Stimulated activated CD4-positive, alpha-beta T cell treated with anti-CD3 and anti-CD28 coated beads, Interleukin-12 subunit alpha, Interleukin-12 subunit beta, amount 100 ng/mL, for 4 hours (primary cell): ENCODE data around the gene EML1.

Source experiments
- DNase-seq: peaks from one replicate; pipeline ENCODE4 v3.0.0-alpha.2; 2020

The EML1 gene

DNA sequence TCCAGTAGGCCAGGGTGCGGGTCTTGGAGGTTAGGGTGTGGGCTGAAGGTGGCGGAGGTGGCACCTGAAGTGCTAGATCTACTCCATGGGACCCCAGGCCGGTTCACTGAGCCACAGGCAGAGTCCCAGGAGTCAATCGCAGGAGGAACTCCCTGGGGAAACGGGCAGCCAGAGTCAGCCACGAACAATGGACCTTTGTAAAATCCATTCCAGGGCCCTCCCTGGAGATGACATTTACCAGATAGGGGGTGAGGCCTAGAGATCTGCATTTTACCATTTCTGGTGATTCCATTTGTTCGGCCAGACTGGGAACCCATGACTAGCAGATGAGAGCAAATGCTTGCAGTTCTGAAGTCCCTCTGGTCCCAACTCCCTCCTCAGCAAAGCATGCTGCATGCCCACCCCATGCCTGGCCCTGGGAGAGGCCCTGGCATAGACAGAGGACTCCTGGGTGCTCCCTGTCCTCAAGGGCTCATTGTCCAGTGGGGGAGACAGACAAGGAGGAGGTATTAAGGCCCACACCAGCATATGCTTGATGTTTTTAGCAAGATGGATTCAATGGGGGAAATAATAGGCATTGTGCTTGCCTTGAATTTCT lies 115.5 kb downstream of the EML1 start:
- DNase-seq, result no peak

DNA sequence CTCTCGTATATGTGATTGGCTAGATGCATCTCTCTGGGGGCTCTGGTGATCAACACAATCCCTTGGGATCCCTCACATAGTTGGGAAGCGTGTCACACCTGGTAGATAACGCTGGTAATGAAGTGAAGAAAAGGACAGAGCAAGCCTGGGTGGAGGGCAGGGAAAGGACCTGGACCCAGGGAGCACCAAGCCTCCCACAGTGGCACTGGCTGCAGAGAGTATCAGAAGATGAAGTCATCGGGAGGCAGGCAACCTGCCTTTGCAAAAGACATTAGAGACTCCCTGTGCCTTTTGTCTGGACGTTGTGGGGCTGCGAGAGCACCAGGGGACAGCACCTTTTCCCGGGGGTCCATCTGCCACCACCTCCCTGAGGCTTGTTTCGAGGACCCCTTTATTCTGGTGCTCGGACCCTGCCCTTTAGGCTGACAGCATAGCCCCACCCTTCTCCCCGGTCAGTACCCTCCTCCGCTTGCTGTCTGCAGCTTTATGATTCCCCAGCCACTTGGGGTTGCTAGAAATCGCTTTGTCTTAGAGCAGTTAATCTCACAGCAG lies 116.4 kb downstream of the EML1 start:
- no peak for DNase-seq

DNA sequence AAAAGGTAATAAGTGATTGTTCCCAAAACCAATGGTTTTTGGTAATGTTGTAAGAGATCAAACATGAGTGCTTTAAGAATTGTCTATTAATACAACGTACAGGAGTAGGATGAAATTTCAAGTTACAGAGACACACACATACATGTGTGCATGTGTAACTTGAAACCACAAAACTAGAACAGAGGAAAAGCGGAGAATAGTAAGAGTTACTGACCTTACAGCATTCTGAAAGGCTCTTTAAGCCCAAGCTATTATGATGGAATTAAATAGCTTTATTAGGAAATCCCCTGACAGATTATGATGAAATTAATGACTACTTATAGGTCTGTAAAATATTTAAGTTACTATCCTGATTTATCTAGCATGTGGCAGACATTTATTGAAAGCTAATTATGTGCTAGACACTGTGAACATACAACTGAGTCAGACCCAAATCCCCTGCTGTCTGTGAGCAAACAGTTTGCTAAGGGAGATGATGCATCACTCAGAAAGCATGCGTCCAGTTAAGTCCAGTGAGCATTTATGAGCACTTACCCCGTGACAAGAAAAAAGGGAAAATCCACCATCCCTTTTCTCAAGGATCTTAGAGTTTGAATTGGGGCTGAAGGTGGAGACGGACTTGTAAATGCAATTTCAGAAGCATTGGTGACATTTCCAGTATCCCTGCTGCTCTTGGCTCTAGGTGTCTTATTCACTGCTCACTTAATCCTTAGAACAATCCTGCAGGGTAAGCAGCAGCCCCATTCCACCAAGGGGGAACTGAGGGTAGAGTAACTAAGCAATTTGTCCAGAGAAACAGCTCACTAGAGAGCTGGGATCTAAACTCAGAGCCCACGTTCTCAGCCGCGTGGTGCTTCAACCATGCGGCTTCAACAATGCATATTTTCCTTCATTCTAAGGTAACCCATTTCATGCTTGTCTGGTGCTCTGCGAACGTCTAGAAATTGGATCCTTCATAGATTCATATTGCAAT lies 117.4 kb downstream of the EML1 start:
- no peak for DNase-seq

DNA sequence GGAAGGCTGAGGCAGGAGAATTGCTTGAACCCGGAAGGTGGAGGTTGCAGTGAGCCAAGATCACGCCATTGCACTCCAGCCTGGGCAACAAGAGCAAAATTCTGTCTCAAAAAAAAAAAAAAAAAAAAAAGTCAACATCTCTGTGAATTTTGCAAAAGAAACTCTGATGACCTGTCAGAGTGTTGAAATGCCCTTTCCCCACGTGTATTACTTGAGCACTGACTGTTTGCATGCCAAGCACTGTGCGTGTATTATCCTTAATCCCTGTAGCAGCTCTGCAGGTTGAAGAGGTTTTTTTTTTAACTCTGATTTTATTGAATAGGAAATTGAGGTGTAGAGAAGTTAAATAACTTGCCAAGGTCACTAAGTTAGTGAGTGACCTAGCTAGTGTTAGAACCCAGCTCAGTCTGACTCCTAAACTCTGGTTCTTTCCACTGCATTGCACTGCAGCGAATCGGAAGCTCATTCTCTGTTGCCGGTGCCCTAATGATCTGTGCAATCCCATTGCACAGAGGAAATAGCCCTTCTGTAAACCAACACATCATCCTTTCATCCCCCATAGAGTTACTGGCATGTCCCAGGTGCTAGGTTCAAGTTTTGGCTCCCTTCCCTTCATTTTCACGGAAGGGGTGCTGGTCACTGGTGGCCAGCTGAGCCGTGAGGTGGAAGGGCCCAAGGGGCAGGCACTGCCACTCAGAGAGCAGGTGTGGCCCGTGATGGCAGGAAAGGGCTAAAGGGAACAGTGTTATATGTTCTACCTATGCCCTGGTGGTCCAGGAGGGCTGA lies 122.3 kb downstream of the EML1 start:
- no peak for DNase-seq

DNA sequence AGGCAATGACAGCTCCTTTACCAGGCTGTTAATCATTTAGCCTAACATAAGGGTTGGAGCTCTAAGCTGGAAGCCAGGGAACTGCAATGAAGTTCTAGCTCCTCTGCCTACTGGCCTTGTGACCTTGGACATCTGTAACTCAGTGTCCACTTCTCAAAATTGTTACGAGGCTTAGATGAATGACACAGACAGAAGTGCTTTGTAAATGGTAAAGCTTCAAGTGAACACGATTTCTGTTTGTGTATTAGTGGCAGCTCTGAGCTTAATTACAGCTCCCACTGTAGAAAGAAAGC lies 122.8 kb downstream of the EML1 start:
- DNase-seq, result no peak

DNA sequence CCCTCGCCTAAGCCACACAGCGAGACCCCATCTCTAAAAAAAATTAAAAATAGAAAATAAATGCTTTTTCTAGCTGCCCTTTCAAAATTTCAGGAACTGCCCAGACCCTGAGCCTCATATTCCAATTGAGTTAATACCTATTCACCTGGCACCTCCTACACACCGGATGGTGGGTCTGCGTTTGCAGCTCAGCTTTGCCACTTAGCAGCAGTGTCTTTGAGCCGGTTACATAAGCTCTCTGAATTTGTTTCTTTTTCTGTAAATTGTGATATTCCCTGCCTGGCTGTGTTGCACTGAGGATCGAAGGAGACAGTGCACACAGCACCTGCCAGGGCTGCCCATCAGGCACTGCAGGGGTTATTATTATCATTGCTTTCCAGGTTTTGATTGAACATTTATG lies 125.6 kb downstream of the EML1 start:
- DNase-seq, result no peak

DNA sequence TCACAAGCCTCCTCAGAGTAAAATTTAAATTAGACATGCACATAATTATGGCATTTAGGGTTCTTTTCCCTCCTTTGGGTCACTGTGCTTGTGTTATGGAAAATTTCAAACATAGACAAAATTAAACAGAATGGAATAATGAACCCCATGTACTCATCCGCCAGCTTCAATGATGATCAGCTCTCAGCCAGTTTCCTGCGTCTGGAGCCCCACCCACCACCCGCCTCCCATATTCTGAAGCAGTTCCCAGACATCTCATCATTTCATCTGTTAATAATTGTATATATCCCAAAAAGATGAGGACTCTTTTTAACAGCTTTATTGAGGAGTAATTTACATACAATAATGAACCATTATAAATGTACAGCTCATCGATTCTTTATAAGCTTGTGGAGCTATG lies 128.2 kb downstream of the EML1 start:
- DNase-seq, result no peak

DNA sequence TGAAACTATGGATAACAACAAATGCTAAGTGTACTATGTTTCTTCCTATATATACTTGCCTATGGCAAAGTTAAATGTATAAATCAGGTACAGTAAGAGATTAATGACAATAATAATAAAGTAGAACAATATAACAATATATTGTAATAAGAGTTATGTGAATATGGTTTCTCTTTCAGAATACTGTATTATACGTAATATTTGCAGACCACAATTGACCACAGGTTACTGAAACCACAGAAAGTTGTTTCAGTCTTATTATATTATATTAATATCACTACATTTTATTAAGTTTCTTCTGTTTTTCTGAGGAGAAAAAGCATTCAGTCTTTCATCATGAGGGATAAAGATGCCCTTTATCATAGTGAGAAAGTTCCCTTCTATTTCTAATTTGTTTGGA lies 131.2 kb downstream of the EML1 start:
- DNase-seq, result no peak

DNA sequence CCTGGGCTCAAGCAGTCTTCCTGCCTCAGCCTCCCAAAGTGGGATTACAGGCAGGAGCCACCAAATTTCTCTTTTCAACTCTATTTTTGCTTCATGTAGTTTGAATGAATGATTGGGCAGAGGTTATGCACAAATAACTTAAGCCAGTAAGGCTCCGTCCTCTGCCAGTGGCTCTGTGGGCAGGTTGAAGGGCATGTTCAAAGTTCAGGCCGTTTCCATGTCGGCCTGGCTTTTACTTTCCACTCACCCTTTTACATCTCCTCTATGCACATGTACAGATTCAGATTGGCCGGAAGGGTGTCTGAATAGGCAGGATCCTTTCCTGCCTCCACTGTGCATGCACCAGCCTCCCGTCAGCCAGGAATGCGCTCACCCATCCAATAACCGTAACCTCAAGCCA lies 132.3 kb downstream of the EML1 start:
- DNase-seq, result no peak

DNA sequence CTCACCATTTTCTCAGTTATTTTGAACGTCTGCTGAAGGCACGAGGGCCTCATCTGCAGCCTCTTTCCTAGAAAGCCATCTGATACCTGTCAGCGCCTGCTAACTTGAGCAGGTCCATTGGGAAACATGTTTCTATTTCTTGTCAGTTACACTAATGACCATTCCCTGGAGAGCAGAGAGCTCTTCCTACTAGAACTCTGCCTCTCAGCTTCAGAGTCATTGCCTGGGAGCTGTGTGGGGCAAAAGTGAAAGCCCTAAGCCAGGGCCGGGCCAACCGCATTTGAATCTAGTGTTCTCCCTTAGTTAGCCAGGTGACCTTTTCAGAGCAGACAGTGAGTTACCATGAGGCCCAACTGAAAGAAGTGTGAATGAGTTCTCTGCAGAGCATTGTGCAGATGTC lies 135.8 kb downstream of the EML1 start:
- no peak for DNase-seq

DNA sequence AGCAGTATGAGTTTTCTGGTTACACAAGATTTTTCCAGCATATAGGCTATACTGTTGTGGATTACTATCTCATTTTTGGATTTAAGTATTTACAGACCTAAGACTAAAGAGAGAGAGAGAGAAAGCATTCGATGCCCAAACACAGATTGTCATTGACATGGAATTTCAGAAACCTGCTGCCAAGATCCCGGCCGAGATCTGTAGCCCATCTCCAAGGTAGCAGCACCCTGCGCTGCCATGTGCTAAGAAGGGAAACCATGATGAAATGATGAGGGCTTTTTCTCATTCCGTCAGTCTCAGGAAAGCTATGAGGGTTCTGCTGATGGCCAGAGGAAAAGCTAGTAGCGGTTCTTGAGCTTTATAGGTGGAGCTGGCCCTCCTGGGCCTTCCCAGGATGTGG lies 136.4 kb downstream of the EML1 start:
- no peak for DNase-seq

DNA sequence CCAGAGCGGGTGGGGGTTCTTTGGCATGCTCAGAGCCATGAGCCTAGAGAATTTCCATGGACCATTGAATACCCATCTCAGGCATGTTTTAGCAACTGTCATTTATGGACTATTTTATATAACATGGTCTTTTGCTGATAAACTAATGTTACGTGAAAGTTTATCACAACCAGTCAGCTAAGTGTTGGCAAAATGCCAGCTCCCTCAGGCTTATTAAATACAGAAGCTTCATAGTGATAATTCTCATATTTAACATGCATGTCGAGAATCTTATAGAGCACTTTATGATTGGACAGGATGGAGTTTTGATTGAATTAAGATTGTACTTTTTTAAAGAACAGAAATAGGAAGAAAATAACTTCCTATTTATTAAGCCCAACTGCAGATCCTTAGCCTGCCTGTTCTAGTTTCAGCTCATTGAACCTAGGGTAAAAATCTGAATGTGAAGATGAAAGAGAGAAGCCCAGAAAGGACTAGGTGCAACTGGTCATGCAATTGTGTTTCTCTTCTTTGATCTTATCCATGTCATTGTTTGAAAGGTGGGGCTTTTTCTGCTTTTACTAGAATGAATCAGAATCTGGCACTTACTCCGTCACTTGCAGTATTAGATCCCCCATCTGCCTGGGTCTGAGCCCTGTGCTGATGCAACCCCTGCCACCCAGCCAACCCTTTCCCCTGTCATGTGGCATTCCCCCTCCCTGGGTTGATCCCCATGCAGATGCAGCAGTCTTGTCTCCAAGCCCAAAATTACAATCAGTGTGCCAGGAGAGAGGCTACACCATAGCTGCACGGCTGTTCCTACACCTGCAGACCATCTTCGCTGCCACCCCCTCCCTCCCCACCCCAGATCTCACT lies 137.4 kb downstream of the EML1 start:
- DNase-seq, result no peak

DNA sequence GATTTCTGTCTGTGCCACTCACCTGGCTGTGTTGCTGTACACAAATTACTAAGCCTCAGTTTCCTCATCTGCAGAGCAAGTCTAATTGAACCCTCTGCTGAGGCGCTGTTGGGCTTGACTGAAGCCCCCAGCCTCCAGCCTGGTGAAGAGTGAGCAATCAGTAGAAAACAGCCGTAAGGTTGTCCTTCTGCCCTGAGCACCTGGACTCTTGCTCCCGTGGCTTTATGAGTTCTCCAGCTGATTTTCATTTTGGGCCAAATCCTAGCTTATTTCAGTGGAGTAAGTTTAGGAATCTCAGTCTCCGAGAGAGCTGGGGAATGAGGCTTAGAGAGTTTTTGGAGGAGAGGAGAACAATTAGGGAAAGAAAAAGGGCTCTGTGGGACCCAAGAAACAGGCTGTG lies 138.1 kb downstream of the EML1 start:
- DNase-seq, result no peak

DNA sequence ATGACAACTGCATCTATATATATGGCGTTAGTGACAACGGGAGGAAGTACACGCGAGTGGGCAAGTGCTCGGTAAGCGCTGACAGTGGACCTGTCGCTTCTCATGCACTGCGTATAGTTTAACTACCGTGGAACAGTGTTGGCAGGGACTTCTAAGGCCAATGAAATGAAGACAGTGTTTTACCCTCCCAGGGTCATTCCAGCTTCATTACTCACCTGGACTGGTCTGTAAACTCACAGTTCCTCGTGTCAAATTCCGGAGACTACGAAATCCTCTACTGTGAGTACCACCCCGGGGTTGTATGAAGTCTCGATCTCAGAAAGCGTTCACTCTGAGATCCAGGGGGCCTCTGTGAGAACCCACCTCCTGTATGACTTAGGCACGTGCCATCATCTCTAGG lies 142.8 kb downstream of the EML1 start:
- DNase-seq, result no peak

DNA sequence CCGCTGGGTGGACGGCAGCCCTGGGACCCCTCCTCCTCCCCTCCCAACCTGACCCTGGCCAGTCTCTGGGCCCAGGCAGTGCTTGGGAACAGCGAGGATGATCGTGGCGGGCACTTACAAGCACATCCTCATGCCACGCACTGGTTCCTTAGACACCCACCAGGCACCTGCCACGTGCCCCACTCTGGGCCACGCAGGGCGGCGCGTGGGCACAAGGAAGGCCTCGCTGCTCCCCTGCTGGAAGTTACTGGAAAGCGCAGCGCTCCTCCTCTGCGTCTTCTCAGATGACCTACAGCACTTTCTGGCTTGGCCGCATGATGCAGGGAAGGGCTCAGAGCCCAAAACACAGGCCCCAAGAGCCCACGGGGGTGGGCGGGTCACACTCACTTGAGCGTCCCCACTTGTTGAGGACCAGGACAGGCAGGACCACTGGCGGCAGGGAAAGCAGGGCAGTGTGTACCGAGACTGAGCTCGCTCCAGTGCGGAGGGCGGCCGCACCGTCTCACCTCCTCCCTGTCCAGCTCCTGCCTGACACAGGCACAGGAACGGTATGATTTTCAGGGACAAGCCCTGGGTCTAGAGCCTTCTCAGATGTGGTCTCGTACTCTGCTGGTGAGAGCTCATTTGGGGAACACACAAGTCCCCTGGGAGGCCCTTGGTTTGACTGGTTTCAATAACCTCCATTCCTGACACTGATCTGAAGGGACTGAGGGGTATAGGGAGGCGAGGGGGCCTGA lies 143.7 kb downstream of the EML1 start:
- no peak for DNase-seq

DNA sequence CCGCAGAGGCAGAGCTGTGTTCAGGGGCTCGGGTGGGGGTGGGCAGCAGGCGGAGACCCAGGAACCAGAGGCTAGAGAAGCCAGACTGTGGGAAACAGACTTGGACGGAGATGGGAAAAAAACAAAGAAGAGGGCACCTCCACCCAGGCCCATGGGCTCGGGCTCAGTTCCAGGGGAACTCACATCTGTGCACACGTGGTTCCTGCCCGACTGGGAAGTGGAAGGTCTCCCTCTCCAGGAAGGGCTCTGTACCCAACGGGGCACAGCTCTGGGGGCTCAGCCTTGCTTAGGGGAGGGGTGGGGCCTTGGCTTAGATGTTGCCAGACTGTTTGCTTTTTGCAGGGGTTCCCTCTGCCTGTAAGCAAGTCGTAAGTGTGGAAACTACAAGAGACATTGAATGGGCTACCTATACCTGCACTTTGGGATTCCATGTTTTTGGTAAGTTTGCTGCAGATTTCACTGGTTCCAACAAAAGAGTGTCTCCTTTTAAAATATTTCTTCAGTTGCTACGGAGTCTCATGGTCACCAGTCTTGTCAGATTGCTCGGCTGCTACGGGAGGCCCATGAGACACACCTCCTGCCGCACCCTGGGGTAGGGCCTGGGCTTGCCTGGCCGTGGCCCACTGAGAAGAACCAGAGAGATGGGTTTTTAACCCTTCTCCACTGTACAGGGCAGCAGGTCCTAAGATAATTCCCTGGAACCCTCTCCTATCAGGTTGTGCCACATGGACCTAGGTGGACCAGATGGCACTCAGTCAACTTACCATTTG lies 144.4 kb downstream of the EML1 start:
- DNase-seq, result no peak

DNA sequence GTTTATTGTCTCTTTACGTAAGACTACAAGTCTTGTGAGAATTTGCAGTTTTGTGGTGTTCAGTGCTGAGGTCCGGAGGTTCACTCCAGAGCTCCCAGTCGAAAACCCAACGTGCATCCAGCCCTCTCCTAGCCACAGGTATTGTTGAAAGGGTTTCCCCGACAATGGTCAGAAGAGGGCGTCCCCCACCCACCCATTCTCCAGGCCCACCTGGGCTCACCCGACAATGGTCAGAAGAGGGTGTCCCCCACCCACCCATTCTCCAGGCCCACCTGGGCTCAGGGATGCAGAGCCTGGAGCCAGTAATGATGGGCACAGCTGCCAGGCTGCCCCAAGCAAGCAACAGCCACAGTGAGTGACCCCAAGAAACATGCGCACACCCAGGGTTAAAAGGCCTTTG lies 145.2 kb downstream of the EML1 start:
- no peak for DNase-seq

DNA sequence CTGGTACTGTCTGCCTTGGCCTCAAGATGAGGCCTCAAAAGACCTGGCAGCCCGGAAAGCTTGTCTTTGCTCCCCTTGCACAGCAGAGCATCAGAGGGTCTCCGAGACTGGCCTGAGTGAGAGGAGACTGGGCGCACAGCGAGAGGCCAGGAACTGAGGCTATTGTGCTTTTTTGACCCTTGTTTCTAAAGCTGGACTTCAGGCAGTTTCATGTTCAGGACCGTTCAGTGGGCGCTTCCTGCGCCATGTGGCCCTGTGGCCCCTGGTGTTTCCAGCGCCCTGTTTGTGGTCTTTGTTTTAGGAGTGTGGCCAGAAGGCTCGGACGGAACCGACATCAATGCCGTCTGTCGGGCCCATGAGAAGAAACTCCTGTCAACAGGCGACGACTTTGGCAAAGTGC lies 145.7 kb downstream of the EML1 start:
- DNase-seq, result no peak

DNA sequence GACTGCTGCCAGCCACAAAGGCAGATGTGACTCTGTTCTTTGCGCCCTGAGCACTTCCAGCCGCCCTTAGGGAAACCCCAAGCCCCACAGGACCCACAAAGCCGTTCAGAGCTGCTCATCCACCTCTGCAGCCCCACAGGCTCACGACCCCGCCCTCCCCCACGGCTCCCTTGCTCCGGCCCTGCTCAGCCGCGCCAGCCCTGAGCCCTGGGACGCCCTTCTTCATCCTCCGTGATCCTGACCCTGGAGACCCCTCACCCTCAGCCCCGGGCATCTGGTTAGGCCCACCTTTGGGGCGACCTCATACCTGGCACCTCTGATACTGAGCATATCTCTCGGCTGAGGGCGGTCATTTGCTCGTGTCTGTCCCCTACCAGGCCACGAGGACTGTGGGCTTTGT lies 146.2 kb downstream of the EML1 start:
- DNase-seq, result no peak

DNA sequence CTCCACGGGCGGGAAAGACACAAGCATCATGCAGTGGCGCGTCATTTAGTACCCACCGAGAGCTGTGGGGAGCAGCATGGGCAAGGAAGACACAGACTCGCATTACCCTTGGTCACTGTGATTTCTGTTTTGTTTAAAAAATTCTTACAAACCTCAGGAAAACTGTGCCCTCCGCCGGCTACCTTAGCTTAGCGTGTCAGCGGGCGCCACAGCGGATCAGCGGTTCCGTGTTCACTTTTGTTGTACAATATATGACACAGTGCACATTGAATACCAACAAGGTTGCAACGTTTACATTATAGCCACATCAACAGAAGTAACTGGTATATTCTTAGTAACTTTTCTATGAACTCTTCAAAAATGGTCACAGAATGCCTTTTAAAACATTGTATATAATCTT lies 146.9 kb downstream of the EML1 start:
- DNase-seq, result no peak

DNA sequence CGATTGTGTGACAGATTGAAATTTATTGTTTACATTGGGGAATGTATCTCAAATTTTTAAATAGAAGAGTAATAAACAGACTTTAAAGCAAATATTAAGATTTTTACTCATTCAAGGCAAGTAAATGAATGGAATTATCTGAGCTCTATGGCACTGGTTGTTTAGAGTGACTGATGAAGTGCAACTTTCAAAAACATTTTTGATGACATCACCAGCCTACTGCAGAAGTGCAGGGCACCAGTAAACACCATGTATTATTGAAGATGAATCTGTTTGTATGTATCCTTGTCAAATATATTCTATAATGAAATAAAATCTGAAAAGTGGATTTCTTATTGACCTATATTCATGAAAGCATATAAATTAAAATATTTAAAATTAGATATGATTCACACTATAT lies 148.0 kb downstream of the EML1 start:
- no peak for DNase-seq
